SK-N-SH treated with all-trans-retinoic acid at 6 μM for 48 hours (cell line): ENCODE data around the gene TNRC6A.

ENCODE experiments used
- ARNTL ChIP-seq: fragments of 450-650 bp; formaldehyde crosslinking; IDR thresholded peaks from 2 replicates; pipeline ENCODE4 v1.5.0; 2020; ENCODE audit warnings: low read depth, mild to moderate bottlenecking, moderate library complexity, borderline replicate concordance
- BACH2 ChIP-seq: fragments of 250-450 bp; sonication (Bioruptor Pico); IDR thresholded peaks from 2 replicates; pipeline ENCODE4 v1.9.0; 2021; ENCODE audit warnings: mild to moderate bottlenecking, borderline replicate concordance
- CSRNP3 ChIP-seq: fragments of 250-450 bp; sonication (Bioruptor Pico); IDR thresholded peaks from 2 replicates; pipeline ENCODE4 v1.5.1; 2021; ENCODE audit warnings: mild to moderate bottlenecking, moderate library complexity
- OSR1 ChIP-seq: fragments of 250-450 bp; sonication (Bioruptor Pico); IDR thresholded peaks from 2 replicates; pipeline ENCODE4 v1.8.0; 2022; ENCODE audit warnings: moderate library complexity, mild to moderate bottlenecking, inconsistent platforms
- PATZ1 ChIP-seq: fragments of 250-450 bp; sonication (Bioruptor Pico); IDR thresholded peaks from 2 replicates; pipeline ENCODE4 v1.8.0; 2020; ENCODE audit warnings: mild to moderate bottlenecking, moderate library complexity, borderline replicate concordance
- PPARA ChIP-seq: fragments of 250-450 bp; sonication (Bioruptor Pico); IDR thresholded peaks from 2 replicates; pipeline ENCODE4 v1.5.0; 2020; ENCODE audit warnings: mild to moderate bottlenecking, borderline replicate concordance
- RARB ChIP-seq: fragments of 250-450 bp; sonication (Bioruptor Pico); IDR thresholded peaks from 2 replicates; pipeline ENCODE4 v1.8.0; 2021; ENCODE audit warnings: mild to moderate bottlenecking, moderate library complexity
- TOX ChIP-seq: fragments of 250-450 bp; sonication (Bioruptor Pico); IDR thresholded peaks from 2 replicates; pipeline ENCODE4 v1.8.0; 2021; ENCODE audit warnings: mild to moderate bottlenecking, moderate library complexity, borderline replicate concordance
- ZFP3 ChIP-seq: fragments of 250-450 bp; sonication (Bioruptor Pico); IDR thresholded peaks from 2 replicates; pipeline ENCODE4 v1.5.0; 2020; ENCODE audit warnings: mild to moderate bottlenecking, moderate library complexity
- ZFP30 ChIP-seq: fragments of 450-650 bp; formaldehyde crosslinking; IDR thresholded peaks from 2 replicates; pipeline ENCODE4 v1.5.0; 2022; ENCODE audit warnings: mild to moderate bottlenecking, moderate library complexity
- ZNF70 ChIP-seq: fragments of 450-650 bp; formaldehyde crosslinking; IDR thresholded peaks from 2 replicates; pipeline ENCODE4 v1.5.0; 2020; ENCODE audit warnings: mild to moderate bottlenecking, moderate library complexity

- TF ChIP-seq PATZ1 (no peak), ARNTL (no peak), ZFP3 (CRISPR knock-in tag) (no peak), ZFP30 (no peak), TOX (CRISPR knock-in tag) (no peak), RARB (CRISPR knock-in tag) (no peak), CSRNP3 (CRISPR knock-in tag) (no peak), OSR1 (CRISPR knock-in tag) (no peak), BACH2 (CRISPR knock-in tag) (no peak), PPARA (CRISPR knock-in tag) (no peak), ZNF70 (no peak)
These were observed 18.0 kb downstream of the TNRC6A start for GRCh38 chr16:24747441-24747840.
